Ascending aorta (tissue), 2 donors: ENCODE measurements around the gene DUS2. TPM values are rescaled to one million over a fixed set of nuclear protein-coding genes. Genes with fewer than 3 reads are reported as not detected.

Experiments
- DNase-seq, 2 donors: peaks; one replicate each; pipeline ENCODE4 v3.0.0-alpha.2; 2019; ENCODE audit warnings: low spot score in 2 of 2
- H3K27ac ChIP-seq, 2 donors: fragments of 200-600 bp; sonication (generic); one replicate each; pipeline ENCODE4 v1.5.1; 2016 to 2017; ENCODE audit warnings: mild to moderate bottlenecking in 1 of 2
- H3K27me3 ChIP-seq: fragments of 200-600 bp; sonication (generic); one replicate; pipeline ENCODE4 v1.5.1; 2017
- H3K36me3 ChIP-seq, 2 donors: fragments of 200-600 bp; sonication (generic); one replicate each; pipeline ENCODE4 v1.5.1; 2016
- H3K4me1 ChIP-seq, 2 donors: fragments of 200-600 bp; sonication (generic); one replicate each; pipeline ENCODE4 v1.5.1; 2016 to 2017; ENCODE audit warnings: mild to moderate bottlenecking in 1 of 2
- H3K4me3 ChIP-seq, 2 donors: fragments of 200-600 bp; sonication (generic); one replicate each; pipeline ENCODE4 v1.5.1; 2016 to 2017; ENCODE audit warnings: mild to moderate bottlenecking in 1 of 2
- H3K9me3 ChIP-seq, 2 donors: fragments of 200-600 bp; sonication (generic); one replicate each; pipeline ENCODE4 v1.5.1; 2016
- CTCF ChIP-seq, 3 experiments: fragments of 200-600 bp in 2 of 3; fragments of 450-650 bp in 1 of 3; sonication (generic) in 2 of 3; IDR thresholded peaks; one replicate each; pipeline ENCODE4 v1.5.1; 2016 to 2019; ENCODE audit warnings: antibody characterized with exemption in 3 of 3, mild to moderate bottlenecking in 1 of 3, moderate library complexity in 1 of 3
- intact Hi-C: fragments of 100-400 bp; cut with DNase I; formaldehyde crosslinking; loops from one replicate; pipeline ENCODE4 v1.15.1; 2023
- total RNA-seq: library from RNA; depleted of rRNA; stranded (reverse); fragments of >200 nt; gene quantifications from one replicate; pipeline ENCODE4 v1.1.0, GENCODE V29; 2016

DUS2 gene
- total RNA-seq, 1 donor from 2014 or later = 7.6 TPM

DNA sequence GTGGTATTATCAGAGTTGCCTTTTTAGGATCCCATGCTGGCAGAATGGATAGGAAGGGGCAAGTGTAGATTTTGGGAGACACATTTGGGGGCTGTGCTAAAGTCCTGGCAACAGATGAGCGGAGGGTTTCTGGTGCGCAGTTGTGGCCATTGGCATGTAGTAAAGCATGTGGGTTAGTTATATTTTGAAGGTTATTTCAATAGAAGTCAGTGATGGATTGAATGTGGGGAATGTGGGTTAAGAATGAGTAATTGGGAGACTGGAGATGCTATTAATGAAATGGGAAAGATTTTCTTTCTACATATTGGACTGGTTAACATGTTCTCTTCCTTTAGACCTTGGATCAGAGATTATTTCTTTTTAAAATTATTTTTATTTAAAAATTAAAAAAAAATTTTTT is 10.0 kb downstream of the DUS2 start:
- intact Hi-C loops = no loop called here
- Histone ChIP-seq H3K4me3 (no peak overlapping the region), H3K27ac (no peak overlapping the region), H3K9me3 (no peaks in the 10 kb centered on the region), H3K27me3 (no peaks in the 10 kb centered on the region), H3K36me3 (peaks cover 0 to 6% of the 10 kb centered on the region in 2 donors), H3K4me1 (no peaks in the 10 kb centered on the region)
- no peak for DNase-seq
- TF ChIP-seq CTCF (IDR thresholded peaks at IDR 0.05) = no peak

- Histone ChIP-seq H3K9me3 (no peaks in the 10 kb centered on the region), H3K4me3 (no peak overlapping the region), H3K27ac (no peak overlapping the region), H3K36me3 (peaks cover 0 to 3% of the 10 kb centered on the region in 2 donors), H3K27me3 (no peaks in the 10 kb centered on the region), H3K4me1 (no peaks in the 10 kb centered on the region)
- no peak for TF ChIP-seq CTCF (IDR thresholded peaks at IDR 0.05)
- intact Hi-C loops = no loop called here
- no peak for DNase-seq
These were observed 12.1 kb downstream of the DUS2 start for GRCh38 chr16:68035227-68035626.

- no peak for TF ChIP-seq CTCF (IDR thresholded peaks at IDR 0.05)
- intact Hi-C loops = no loop called here
- Histone ChIP-seq H3K4me1 (no peaks in the 10 kb centered on the region), H3K27me3 (no peaks in the 10 kb centered on the region), H3K36me3 (no peaks in the 10 kb centered on the region), H3K9me3 (no peaks in the 10 kb centered on the region), H3K27ac (no peak overlapping the region), H3K4me3 (no peak overlapping the region)
- DNase-seq = no peak
These were observed 14.9 kb downstream of the DUS2 start for GRCh38 chr16:68037841-68038597.

DNA sequence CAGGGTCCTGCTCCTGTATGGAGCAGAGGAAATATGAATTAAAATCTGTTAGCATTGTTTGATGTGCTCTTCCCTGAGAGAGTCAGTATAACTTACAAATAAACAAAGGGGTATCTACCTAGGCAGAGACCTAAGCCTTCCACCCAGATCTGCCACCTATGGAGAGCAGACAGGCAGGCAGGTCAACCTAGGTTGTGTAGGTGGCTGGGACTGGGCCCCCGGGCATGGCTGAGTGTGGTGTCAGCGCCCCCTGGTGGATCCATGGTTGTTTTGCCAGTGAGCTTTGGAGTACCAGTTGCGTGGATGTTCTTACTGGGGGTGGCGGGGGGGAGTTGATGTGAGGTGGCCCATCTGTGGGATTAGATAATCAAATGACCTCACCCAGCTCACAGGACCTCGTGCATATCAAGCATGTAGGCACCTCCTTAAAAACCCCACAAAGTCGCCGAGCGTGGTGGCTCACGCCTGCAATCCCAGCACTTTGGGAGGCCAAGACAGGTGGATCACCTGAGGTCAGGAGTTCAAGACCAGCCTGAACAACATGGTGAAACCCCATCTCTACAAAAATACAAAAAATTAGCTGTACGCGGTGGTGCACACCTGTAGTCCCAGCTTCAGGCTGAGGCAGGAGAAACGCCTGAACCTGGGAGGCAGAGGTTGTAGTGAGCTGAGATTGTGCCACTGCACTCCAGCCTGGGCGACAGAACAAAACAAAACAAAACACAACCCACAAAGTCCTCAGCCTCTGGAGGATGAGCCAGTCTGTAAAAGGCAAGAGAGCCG is 17.6 kb downstream of the DUS2 start:
- TF ChIP-seq CTCF (IDR thresholded peaks at IDR 0.05) = peak; percentile 76 to 87 (median 87)
- H3K27me3 ChIP-seq = no peaks in the 10 kb centered on the region
- no peak overlapping the region for H3K4me3 ChIP-seq
- H3K4me1 ChIP-seq = no peaks in the 10 kb centered on the region
- intact Hi-C loops = loop anchor here (1.0 to 5.0 kb wide), 3 partner anchors 47 to 224 kb away; partner anchors contain the start of gene NRN1L
- H3K36me3 ChIP-seq = no peaks in the 10 kb centered on the region
- H3K9me3 ChIP-seq = no peaks in the 10 kb centered on the region
- DNase-seq = peak in 1 of 2 donors; percentile 88
- H3K27ac ChIP-seq = no peak overlapping the region

DNA sequence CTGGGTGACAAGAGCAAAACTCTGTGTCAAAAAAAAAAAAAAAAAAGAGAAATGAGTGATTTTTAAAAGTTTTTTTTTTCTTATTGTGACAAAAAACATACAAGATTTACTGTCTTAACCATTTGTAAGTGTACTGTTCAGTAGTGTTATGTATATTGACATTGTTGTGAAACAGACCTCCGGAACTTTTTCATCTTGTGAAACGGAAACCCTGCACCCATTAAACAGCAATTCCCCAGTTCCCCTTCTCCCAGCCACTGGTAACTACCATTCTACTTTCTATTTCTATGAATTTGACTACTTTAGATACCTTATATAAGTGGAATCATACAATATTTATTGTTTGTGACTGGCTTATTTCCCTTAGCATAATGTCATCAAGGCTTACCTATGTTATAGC is 18.7 kb downstream of the DUS2 start:
- Histone ChIP-seq H3K27ac (no peak overlapping the region), H3K36me3 (no peaks in the 10 kb centered on the region), H3K27me3 (no peaks in the 10 kb centered on the region), H3K4me3 (no peak overlapping the region), H3K4me1 (no peaks in the 10 kb centered on the region), H3K9me3 (no peaks in the 10 kb centered on the region)
- DNase-seq = no peak
- no peak for TF ChIP-seq CTCF (IDR thresholded peaks at IDR 0.05)
- intact Hi-C loops = loop anchor here (2.0 to 5.0 kb wide), 2 partner anchors 159 to 225 kb away; partner anchors contain the start of gene NRN1L
